Upper lobe of left lung (tissue), 4 donors: ENCODE results near the gene LIMK2.

ENCODE experiments used
- POLR2A ChIP-seq, 4 donors: fragments of 450-650 bp; IDR thresholded peaks; one replicate each; pipeline ENCODE4 v1.5.1; 2016 to 2017; ENCODE audit warnings: antibody characterized with exemption in 4 of 4, mild to moderate bottlenecking in 2 of 4
- POLR2AphosphoS5 ChIP-seq, 2 donors: sonication (generic); formaldehyde crosslinking; IDR thresholded peaks; one replicate each; pipeline ENCODE4 v1.5.1; 2017; ENCODE audit warnings: antibody characterized with exemption in 2 of 2
- TF ChIP-seq, protein P1 (sequence below), 6 experiments: fragments of 450-650 bp in 4 of 6; fragments of 200-600 bp in 2 of 6; sonication (generic) in 2 of 6; IDR thresholded peaks; one replicate each; pipeline ENCODE4 v1.5.1; 2016 to 2019; ENCODE audit warnings: antibody characterized with exemption in 6 of 6

GRCh38 chr22:31238057-31238456 is 26.0 kb downstream of the LIMK2 start:
- TF ChIP-seq, protein P1, sequence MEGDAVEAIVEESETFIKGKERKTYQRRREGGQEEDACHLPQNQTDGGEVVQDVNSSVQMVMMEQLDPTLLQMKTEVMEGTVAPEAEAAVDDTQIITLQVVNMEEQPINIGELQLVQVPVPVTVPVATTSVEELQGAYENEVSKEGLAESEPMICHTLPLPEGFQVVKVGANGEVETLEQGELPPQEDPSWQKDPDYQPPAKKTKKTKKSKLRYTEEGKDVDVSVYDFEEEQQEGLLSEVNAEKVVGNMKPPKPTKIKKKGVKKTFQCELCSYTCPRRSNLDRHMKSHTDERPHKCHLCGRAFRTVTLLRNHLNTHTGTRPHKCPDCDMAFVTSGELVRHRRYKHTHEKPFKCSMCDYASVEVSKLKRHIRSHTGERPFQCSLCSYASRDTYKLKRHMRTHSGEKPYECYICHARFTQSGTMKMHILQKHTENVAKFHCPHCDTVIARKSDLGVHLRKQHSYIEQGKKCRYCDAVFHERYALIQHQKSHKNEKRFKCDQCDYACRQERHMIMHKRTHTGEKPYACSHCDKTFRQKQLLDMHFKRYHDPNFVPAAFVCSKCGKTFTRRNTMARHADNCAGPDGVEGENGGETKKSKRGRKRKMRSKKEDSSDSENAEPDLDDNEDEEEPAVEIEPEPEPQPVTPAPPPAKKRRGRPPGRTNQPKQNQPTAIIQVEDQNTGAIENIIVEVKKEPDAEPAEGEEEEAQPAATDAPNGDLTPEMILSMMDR (IDR thresholded peaks at IDR 0.05): no peak
- TF ChIP-seq POLR2A (IDR thresholded peaks at IDR 0.05) (no peak), POLR2AphosphoS5 (IDR thresholded peaks at IDR 0.05) (no peak)
